ENCODE results near the gene USP14.

- TF ChIP-seq CTCF (IDR thresholded peaks at IDR 0.05) (no peak), POLR2A (IDR thresholded peaks at IDR 0.05) (no peak), POLR2AphosphoS5 (IDR thresholded peaks at IDR 0.05) (no peak), EP300 (IDR thresholded peaks at IDR 0.05) (no peak)
Observed at GRCh38 chr18:179499-179898, 21.1 kb downstream of the USP14 start.

Data from upper lobe of left lung (tissue), 4 donors.